ENCODE data around the gene SRRM5.
A peak's percentile ranks its signal among the peaks of the same experiment; 100 is the strongest.
"Not testable (repeated sequence)": the region's sequence is repeated elsewhere in the genome, so short reads cannot be mapped to it uniquely, and the experiment has no call there.

Gene SRRM5

GRCh38 chr19:43611788-43612187 is at the start of gene SRRM5:
SRRM5 (plus strand) TSS chr19:43612088; CDS start chr19:43612122, 34 bp downstream.
- no peak for DNase-seq

GRCh38 chr19:43562226-43562697 is 49.6 kb upstream of the SRRM5 start:
- no peak for DNase-seq

GRCh38 chr19:43562698-43563241 is 49.1 kb upstream of the SRRM5 start:
- no peak for DNase-seq

- DNase-seq: no peak
These were observed 48.0 kb upstream of the SRRM5 start for GRCh38 chr19:43563816-43564457.

DNA sequence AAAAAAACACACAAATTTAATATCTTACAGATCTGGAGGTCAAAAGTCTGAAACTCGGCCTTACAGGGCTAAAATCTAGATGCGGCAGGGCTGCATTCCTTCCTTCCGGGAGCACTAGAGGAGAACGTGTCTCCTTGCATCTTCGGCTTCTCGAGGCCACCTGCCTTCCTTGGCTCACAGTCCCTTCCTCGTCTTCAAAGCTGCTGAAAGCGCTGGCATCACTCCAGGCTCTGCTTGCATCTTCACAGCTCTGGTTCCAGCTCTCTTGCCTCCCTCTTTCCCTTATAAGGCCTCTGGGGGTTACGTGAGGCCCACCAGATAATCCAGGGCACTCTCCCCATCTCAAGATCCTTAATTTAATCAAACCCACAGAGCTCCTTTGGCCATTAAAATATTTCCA is 47.1 kb upstream of the SRRM5 start:
- DNase-seq: no peak

- no peak for DNase-seq
These were observed 42.2 kb upstream of the SRRM5 start for GRCh38 chr19:43569657-43570056.

GRCh38 chr19:43570174-43570791 is 41.6 kb upstream of the SRRM5 start:
- DNase-seq: no peak

GRCh38 chr19:43572171-43572588 is 39.7 kb upstream of the SRRM5 start:
- DNase-seq: no peak

DNA sequence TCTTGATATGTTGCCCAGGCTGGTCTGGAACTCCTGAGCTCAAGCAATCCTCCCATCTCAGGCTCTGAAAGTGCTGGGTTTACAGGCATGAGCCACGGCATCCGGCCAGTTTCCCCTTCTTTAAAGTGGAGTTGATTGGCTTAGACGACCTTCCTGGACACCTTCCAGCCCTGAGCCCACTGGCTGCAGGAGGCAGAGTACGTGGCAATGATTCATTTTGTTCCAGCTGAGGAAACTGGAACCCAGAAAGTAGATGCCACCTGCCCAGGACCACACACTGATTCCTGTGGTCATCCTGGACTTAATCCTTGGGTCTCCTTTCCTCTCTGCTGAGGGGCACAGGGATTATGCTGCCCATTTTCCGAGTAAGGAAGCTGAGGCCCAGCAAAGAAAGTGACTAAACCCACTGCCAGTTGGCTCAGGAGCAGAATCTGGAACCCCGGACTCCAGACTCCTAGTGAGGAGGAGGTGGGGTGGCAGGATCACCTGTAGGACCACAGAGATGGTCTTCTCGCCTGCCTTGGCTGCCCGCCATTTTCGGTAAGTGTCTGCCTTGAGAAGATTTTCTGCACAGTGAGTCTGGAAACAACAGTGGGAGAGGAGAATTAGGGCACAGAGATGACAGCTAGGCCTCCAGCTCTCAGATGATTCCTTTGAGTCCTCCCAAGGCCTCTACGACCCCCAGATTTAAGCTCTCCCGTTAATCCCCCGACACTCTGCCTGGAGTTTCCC is 37.3 kb upstream of the SRRM5 start:
- no peak for DNase-seq

GRCh38 chr19:43575156-43575950 is 36.5 kb upstream of the SRRM5 start, which contains the start of the genes PINLYP and XRCC1:
PINLYP (plus strand) TSS chr19:43575801; CDS start chr19:43577192, 1,391 bp downstream.
XRCC1 (minus strand) TSS chr19:43575527; CDS start chr19:43575458, 69 bp downstream.
- peak; percentile 96 for DNase-seq

DNA sequence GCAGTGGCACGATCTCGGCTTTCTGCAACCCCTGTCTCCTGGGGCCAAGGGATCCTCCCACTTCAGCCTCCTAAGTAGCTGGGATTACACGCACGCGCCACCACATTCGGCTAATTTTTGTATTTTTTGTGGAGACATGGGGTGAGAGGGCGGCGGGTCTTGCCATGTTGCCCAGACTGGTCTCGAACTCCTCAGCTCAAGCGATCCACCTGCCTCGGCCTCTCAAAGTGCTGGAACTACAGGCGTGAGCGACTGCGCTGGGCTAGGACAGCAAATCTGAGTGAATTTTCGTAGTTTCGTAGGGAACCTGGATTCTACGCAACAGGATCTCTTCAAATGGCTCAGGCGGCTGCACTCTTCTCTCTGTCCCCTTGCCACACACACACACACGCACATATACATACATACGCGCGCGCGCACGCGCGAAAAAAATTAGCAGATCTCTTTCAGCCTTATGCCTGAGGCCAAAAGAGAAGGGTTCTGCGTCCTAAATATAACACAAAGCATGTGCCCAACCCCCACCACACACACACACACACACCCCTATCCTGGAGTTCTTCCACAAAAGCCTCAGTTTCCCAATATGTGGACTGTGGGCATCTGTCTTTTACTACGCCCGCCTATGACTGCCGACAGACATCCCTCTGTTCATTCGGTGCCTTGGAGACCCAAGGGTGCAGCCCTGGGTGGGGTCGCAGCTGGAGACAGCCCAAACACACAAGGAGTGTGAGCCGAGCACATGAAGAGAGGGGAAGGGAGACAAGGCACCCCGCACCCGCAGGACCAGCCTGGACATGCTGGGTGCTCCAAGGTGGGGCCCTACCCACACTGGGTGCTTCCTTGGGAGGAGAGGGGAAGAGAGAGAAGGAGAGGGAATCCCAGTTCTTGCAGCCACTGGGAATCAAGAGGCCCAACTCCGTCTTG is 35.7 kb upstream of the SRRM5 start:
- DNase-seq: no peak

GRCh38 chr19:43578787-43579186 is 33.1 kb upstream of the SRRM5 start:
- DNase-seq: no peak

- DNase-seq: no peak
These were observed 30.4 kb upstream of the SRRM5 start for GRCh38 chr19:43581467-43581866.

DNA sequence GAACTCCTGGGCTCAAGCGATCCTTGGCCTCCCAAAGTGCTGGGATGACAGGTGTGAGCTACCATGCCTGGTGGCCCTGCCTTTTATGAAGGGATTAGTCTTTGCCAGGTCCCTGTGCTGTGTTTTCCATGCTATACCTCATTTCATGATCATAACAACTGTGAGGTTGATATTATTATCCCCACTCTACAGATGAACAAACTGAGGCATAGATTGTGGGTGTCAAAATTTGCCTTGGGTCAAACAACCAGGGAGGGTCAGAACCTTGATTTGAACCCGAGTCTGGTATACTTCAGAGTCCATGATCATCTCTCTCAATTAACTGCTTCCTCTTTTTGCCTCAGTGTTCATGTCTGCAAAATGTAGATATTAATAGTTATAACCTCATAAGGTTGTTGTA is 29.4 kb upstream of the SRRM5 start:
- DNase-seq: no peak

- DNase-seq: no peak
These were observed 27.4 kb upstream of the SRRM5 start for GRCh38 chr19:43584484-43584883.

DNA sequence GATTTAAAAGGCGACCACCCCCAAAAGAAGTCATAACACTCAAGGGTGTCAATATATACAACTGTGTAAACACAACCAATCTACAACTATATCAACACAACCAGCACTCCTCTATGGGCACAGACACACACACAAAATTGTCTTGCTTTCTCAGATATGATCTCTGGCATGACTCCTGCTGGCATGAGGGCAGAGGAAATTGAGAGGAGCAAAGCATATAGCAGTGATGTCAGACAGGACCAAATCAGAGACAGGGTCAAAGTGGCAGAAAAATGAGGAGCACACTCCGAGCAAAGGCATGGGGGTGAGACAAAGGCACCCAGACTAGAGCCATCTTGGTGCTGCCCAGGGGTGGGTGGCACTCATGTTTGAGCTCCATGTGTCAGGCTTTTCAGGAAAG is 25.5 kb upstream of the SRRM5 start:
- DNase-seq: no peak

- not testable (repeated sequence) for DNase-seq
These were observed 24.9 kb upstream of the SRRM5 start for GRCh38 chr19:43587029-43587428.

DNA sequence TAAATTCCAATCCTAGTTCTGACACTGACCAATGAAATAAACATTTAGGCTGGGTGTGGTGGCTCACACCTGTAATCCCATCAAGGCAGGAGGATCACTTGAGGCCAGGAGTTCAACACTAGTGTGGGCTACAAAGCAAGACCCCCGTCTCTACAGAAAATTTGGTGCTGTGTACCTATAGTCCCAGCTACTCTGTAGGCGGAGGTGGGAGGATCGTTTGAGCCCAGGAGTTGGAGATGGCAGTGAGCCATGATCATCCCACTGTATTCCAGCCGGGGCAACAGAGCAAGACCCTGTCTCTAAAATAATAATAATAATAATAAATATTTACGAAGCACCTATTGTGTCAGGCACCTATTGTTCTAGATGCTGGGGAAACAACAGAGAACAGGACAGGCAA is 22.6 kb upstream of the SRRM5 start:
- no peak for DNase-seq

GRCh38 chr19:43589678-43590077 is 22.2 kb upstream of the SRRM5 start:
- DNase-seq: no peak

DNA sequence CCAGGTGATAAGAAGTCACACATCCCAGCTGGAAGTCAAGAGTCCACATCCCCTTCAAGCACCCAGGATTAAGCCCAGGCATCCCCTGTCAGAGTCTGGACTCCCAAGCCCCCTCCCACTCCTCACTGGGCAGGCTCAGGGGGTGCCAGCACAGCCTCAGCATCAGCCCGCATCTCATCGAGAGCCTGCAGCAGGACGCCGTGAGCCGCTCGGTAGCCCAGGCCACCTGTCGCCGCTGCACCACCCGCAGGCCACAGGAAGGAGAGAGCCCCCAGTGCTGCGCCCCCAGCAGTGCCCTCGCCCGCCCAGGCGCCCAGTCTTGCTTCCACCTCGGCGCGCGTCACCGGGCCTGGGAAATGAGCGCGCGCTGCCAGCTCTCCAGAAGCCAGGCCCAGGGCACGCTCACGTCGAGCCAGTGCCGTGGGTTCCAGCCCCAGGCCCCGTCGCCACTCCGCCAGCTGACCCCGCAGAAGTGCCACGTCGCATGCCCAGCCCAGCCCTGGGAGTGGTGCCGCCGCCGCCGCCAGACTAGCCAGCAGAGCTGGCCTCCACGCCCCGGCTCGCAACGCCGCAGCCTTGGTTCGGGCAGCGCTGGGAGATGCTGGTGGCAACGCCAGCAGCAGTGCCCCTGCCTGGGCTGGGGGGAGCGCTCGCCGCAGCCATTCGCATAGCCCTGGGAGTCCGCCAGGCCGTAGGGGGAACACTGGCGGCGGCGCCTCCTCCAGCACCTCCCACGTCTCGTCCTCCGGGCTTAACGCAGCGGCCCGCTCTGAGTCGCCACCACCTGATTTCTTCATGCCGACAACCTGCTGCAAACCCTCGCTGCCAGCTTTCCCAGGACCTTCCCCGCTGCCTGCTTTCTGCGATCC is 19.8 kb upstream of the SRRM5 start:
- no peak for DNase-seq
